ENCODE measurements around the gene COMMD10.

Gene COMMD10

DNA sequence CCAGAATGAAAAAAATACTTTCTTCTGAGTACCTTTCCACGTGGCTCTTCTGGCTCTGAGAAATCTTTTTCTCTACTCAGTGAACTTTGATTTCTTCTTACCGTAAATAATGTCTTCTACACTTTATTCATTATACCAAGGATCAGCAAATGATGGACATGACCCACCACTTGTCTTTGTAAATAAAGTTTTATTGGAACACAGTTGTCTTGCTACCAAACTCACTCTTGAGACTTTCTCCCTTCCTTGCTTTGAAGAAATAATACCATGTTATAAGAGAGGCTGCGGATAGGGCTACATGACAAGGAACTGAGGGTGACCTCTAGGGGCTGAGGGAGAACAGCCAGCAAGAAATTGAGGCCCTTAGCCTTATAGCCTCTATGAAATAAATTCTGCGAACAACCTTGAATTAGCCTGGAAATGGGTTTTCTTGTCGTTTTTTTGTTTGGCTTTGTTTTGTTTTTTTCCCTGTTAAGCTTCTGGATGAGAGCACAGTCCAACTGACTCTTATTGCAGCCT is 212.5 kb downstream of the COMMD10 start:
- no peak for DNase-seq

DNA sequence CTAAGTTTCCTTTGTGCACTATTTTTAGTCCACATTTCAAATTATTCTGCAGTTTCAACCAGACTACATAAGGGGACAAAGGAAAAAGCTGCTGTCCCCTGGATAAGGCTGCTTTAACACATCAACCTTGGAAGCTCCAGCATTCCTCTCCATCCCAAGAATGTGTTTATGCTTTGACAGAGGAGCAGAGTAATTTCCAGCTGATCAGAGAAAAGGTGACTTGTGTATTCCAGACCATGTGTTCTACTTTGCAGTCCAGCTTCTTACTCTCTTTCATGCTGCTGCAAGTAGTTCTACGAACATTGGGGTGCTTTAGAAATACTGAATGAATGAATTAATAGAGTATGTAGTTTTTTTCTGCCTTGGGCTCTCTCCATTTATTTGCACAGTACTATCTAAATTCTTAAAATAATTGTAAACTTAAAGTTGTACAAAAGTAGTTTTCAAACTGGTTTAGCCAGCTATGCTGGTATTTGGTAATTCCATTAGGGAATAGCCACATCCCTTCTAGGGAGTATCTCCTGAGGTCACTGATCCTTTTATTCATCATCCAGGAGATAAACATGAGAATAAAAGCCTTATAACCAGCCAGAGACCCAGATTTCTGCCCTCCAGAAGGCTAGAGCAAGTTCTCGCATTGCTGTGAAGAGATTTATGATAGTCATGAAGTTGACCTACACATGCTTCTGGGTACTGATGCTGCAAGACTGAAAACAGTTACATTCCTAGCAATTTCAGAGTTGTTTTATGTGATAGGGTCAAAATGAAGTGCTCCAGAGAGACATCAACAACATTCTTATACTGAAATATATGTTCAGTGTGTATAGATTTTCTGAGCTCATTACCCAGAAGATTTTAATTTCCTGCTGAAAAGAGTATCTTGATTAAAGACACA is 215.2 kb downstream of the COMMD10 start:
- no peak for DNase-seq

DNA sequence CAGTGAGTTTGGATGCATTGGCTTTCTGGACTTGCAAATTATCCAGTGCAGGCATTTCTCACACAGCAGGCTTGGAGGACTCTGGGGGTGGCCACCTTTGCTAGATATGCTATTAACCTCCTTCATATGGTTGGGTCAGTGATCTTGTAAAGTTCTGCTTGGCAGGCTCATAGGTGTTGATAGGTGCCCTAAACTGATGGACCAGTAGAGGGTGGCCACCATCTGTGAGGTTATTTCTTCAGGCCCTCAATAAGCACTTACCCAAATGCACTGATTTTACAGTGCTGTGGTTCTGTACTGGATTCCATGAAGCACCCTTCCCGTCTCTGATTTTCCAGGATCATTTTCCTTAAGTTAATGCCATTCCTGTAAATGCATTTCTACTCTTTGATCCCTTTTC is 216.3 kb downstream of the COMMD10 start:
- no peak for DNase-seq

DNA sequence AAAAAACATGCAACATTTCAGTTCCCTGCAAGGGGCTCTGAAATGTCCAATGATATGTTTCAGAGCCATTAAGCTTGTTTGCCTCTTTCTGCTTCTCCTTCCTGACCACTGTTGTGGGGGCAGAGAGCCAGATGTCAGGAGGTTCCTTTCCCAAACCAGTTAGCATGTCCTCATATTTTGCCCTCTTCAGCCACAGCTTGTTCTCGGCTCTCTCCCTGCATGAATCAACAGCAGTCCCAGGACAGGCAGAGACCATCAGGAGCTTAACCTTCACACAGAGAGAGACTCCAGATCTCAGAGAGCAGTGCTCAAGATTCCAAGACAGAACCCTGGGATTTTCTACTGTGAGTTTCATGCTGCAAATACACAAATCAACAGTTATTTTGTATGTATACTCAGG is 218.5 kb downstream of the COMMD10 start:
- DNase-seq = no peak

DNA sequence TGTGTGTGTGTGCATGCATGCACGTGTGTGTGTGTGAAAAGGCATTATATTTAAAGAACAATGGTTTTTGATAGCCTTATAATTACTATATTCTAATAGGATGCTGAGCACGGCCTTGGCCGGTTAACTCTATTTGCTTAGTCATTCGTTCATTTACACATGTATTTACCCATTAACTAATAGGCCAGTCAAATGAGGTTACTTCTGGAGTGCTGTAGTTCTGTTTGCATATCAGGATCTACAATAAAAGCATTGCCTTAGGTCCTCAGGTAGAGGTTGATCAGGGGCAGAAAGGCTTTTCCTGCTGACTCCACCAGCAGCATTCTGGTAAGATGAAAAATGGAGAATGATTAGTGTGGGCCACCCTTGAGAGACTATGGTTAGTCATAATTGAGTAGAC is 219.0 kb downstream of the COMMD10 start:
- no peak for DNase-seq

DNA sequence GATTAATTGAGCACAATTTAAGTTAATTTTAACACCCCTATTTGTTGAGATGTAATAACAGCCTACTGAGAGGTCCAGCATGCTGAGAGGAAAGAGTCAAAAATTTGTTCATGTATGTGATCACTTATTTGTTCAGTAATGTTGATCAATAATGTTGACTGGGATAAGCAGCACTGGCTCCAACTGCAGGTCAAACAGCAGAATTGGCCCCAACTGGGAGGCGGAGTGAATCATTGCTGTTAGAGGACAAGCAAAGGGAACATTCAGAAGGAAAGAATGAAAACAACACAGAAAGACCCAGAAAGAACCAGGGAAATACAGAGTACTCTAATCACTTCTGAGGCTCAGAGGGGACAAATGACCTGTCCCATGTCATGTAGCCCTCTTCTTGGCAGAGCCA is 221.1 kb downstream of the COMMD10 start:
- DNase-seq = no peak

DNA sequence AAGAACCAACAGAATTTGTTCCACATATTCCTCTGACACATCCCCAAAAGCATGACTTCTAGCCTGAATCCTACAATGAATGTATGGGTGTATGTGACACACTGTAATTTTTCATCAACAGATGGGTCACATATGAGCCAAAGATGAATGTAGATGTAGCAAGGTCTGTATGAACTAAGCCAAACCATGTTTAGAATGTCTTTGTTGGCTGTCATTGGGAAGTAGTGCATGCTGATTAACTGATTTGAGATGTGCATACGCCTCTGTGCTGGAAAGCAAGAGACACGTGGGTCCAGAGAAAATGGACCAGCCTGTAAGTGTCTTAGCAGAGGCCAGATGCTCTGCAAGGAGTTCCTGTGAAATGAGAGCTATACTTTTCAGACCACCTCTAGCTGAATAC is 222.0 kb downstream of the COMMD10 start:
- no peak for DNase-seq

DNA sequence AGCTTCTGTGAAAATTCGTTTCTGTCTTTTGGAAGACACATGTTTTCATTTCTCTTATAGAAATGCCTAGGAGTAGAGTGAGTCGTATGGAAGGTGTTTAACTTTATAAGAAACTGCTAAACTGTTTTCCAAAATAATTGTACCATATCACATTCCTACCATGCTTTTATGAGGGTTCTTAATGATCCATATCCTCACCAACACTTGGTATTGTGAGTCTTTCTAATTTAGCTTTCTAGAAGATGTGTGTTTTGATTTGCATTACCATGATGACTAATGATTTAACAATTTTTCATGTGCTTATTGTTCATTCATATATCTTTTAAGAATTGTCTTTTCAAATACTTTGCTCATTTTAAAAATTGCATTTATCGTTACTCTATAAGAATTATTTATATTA is 223.6 kb downstream of the COMMD10 start:
- no peak for DNase-seq

DNA sequence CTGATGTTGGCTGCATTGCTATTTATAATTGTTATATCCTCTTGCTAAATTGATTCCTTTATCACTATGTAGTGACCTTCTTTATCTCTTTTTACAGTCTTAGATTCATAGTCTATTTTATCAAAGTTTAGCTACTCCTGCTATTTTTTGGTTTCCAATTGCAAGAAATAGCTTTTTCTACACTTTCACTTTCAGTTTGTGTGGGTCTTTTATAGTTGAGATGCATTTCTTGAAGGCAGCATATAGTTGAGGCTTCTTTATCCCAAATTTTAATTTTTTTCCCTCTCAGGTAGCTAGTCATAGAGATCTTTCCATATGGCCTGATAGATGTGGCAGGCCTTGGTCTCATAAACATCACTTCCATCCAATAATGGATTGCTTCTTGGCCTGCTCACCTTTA is 228.5 kb downstream of the COMMD10 start:
- DNase-seq = no peak

DNA sequence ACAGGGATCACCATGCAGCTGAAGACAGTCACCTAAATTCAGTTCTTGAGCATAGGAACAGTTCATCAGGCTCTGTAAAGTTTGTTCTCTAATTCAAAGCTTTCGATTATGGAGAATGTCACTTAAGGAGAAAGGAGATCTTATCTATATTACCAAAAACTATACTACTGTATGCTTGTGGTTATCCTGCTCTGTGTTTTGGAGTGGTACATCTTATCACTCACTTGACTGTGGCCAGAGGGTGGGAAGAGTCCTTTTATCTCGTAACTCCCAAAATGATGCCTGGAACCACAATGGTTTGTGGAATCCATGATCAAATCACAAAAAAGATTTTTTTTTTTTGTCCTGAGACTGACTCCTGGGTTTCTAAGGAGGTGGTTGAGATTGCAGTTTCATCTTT is 230.7 kb downstream of the COMMD10 start:
- DNase-seq = no peak

DNA sequence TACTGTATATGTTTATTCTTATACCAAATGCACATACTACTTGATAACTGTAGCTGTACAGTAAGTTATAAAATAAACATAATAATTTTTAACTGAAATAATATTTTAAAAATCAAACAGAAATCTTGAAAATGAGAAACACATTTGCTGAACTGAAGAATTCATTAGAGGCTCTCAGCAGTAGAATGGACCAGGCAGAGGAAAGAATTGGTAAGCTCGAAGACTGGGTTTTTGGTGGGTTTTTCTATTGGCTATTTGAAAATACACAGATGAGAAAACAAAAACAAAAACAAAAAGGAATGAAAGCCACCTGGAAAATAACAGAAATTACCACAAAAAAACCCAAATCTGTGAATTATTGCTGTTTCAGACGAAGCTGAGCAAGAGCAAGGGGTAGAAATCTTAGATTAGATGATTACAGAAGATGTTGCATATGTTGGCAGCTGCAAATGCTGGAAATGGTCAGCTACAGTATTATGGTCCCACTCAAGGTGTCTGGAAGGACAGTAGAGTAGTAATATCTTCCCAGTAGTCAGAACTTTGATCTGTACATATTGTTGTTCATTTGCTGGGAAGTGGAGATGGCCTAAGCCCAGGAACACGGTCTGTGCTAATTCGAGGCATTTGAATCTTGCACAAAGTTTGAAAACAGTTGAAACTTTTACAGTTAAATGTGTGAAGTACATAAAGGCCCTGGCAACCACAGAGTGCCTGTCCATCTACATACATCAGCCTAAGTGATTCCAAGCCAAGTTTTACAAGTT is 233.4 kb downstream of the COMMD10 start:
- no peak for DNase-seq

DNA sequence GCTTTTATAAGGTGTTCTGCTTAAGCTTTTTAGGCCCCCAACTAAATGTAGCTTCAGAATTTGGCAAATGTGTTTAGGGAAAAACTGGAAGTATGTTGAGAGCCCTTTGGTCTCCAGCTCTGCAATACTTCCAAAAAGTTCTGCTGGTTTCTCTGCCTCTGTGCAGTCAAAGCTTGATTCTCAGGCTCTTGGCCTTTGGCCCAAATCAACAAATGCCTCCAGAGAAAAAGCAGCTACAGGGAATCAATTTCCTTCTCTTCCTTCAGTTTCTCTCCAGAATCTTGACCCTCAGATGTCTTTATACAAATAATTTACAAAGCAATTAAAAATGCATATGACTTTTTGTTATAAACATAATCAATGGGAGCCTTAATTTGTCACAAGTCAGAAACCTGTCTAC is 235.7 kb downstream of the COMMD10 start:
- no peak for DNase-seq

DNA sequence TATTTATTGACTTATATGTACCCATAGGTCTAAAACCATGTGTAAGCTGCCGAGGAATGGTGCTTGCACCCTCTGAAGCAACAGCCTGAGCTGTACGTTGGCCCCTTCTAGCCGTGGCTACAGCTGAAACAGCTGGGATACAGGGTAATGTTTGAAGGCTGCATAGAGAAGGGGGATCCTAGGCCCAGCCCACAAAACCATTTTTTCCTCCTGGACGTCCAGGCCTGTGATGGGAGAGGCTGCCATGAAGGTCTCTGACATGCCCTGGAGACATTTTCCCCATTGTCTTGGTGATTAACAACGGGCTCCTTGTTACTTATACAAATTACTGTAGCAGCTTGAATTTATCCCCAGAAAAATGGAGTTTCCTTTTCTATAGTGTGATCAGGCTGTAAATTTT is 244.7 kb downstream of the COMMD10 start:
- DNase-seq = no peak

DNA sequence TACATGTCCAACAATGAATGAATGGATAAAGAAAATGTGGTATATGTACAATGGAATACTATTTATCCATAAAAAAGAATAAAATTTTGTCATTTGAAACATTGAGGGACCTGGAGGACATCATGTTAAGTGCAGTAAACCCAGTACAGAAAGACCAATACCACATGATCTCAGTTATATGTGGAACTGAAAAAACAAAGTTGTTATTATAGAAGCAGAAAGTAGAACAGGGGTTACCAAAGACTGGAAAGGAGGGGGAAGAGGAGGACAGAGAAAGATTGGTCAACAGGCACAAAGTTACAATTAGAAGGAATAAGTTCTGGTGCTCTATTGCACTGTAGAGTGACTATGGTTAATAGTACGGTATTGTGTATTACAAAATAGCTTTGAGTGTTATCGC is 256.0 kb downstream of the COMMD10 start:
- no peak for DNase-seq
